Neutrophil (primary cell): ENCODE results near the gene CD300C.

Experiments
- H3K27ac ChIP-seq: fragments of 200-600 bp; sonication (generic); 2 replicates; pipeline ENCODE4 v1.5.1; 2016; ENCODE audit warnings: mild to moderate bottlenecking, moderate library complexity
- H3K27me3 ChIP-seq: fragments of 200-600 bp; sonication (generic); 2 replicates; pipeline ENCODE4 v1.6.0; 2016; ENCODE audit warnings: mild to moderate bottlenecking
- H3K36me3 ChIP-seq: fragments of 200-600 bp; sonication (generic); 2 replicates; pipeline ENCODE4 v1.5.1; 2017
- H3K4me1 ChIP-seq, 2 experiments: fragments of 200-600 bp in 1 of 2; sonication (generic) in 1 of 2; 1 replicate in 1 of 2; 2 replicates in 1 of 2; pipeline versions ENCODE4 v1.5.1 to v1.6.1; 2013 to 2016; ENCODE audit warnings: low read depth in 1 of 2, low read length in 1 of 2, mild to moderate bottlenecking in 1 of 2, moderate library complexity in 1 of 2; ENCODE audit not compliant: control insufficient read depth in 1 of 2, insufficient read depth in 1 of 2
- H3K4me3 ChIP-seq, 2 experiments: fragments of 200-600 bp in 1 of 2; sonication (generic) in 1 of 2; 1 replicate in 1 of 2; 2 replicates in 1 of 2; pipeline ENCODE4 v1.5.1; 2013 to 2016; ENCODE audit warnings: low read depth in 1 of 2, low read length in 1 of 2, mild to moderate bottlenecking in 1 of 2, moderate library complexity in 1 of 2
- H3K9me3 ChIP-seq: fragments of 200-600 bp; sonication (generic); 2 replicates; pipeline ENCODE4 v1.5.1; 2016
- CTCF ChIP-seq: fragments of 200-600 bp; sonication (generic); IDR thresholded peaks from 2 replicates; pipeline ENCODE4 v1.5.1; 2016; ENCODE audit warnings: antibody characterized with exemption

CD300C gene

GRCh38 chr17:74499992-74500391, 45.9 kb downstream of the CD300C start:
- no peak overlapping the region for H3K27ac ChIP-seq
- no peaks in the 10 kb centered on the region for H3K9me3 ChIP-seq
- peaks cover 28 to 31% of the 10 kb centered on the region in 2 experiments for H3K4me1 ChIP-seq
- no peaks in the 10 kb centered on the region for H3K27me3 ChIP-seq
- H3K4me3 ChIP-seq = no peak overlapping the region
- H3K36me3 ChIP-seq = no peaks in the 10 kb centered on the region
- no peak for TF ChIP-seq CTCF

GRCh38 chr17:74497471-74497870, 48.4 kb downstream of the CD300C start:
- Histone ChIP-seq H3K27ac (peak overlapping the region; percentile 61), H3K4me3 (no peak overlapping the region), H3K4me1 (peaks cover 27 to 31% of the 10 kb centered on the region in 2 experiments), H3K27me3 (no peaks in the 10 kb centered on the region), H3K9me3 (no peaks in the 10 kb centered on the region), H3K36me3 (no peaks in the 10 kb centered on the region)
- no peak for TF ChIP-seq CTCF

- peak; percentile 96 for TF ChIP-seq CTCF
- Histone ChIP-seq H3K36me3 (peaks cover 5% of the 10 kb centered on the region), H3K27ac (peak overlapping the region; percentile 11), H3K4me1 (peaks cover 24 to 26% of the 10 kb centered on the region in 2 experiments), H3K27me3 (no peaks in the 10 kb centered on the region), H3K4me3 (no peak overlapping the region), H3K9me3 (no peaks in the 10 kb centered on the region)
These were observed 52.5 kb downstream of the CD300C start for GRCh38 chr17:74493331-74493833.

- no peaks in the 10 kb centered on the region for H3K27me3 ChIP-seq
- no peaks in the 10 kb centered on the region for H3K9me3 ChIP-seq
- no peak overlapping the region for H3K27ac ChIP-seq
- H3K4me1 ChIP-seq = peaks cover 13 to 16% of the 10 kb centered on the region in 2 experiments
- peaks cover 23% of the 10 kb centered on the region for H3K36me3 ChIP-seq
- TF ChIP-seq CTCF = no peak
- H3K4me3 ChIP-seq = no peak overlapping the region
These were observed 54.3 kb downstream of the CD300C start for GRCh38 chr17:74491626-74492025.
